ENCODE measurements around the gene IL22RA1. TPM values are rescaled to one million over a fixed set of nuclear protein-coding genes. Genes with fewer than 3 reads are reported as not detected.

Gene IL22RA1
- total and polyA plus RNA-seq, 7 donors = 0.16 to 18.5 (median 7.2) TPM; not detected in 2

DNA sequence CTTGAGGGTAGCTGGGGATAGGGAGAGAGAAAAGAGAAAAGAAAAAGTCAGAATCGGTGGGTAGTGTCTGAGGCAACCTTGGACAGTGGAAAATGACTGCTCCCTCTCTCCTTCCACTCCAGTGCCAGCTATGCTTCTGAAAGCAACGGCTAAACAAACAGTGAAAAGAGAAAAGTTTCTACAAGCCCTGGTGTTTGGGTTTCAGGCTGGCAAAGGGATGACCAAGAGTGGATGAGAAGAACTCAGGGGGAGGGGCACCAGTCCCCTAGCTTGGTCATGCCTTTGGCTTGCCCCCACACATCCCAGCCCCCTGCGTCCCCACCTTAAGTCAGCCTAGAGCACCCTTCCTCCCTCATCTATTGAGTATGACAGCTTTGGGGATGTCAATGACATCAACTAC lies 8.6 kb downstream of the IL22RA1 start:
- Histone ChIP-seq H3K27ac (no peak overlapping the region), H3K4me1 (no peaks in the 10 kb centered on the region), H3K9me3 (peaks cover 0 to 12% (median 4%) of the 10 kb centered on the region in 4 donors), H3K27me3 (no peaks in the 10 kb centered on the region), H3K36me3 (no peaks in the 10 kb centered on the region), H3K4me3 (no peak overlapping the region)
- TF ChIP-seq POLR2AphosphoS5 (IDR thresholded peaks at IDR 0.05) (no peak), POLR2A (IDR thresholded peaks at IDR 0.05) (no peak), EP300 (IDR thresholded peaks at IDR 0.05) (no peak)
- TF ChIP-seq, protein P1, sequence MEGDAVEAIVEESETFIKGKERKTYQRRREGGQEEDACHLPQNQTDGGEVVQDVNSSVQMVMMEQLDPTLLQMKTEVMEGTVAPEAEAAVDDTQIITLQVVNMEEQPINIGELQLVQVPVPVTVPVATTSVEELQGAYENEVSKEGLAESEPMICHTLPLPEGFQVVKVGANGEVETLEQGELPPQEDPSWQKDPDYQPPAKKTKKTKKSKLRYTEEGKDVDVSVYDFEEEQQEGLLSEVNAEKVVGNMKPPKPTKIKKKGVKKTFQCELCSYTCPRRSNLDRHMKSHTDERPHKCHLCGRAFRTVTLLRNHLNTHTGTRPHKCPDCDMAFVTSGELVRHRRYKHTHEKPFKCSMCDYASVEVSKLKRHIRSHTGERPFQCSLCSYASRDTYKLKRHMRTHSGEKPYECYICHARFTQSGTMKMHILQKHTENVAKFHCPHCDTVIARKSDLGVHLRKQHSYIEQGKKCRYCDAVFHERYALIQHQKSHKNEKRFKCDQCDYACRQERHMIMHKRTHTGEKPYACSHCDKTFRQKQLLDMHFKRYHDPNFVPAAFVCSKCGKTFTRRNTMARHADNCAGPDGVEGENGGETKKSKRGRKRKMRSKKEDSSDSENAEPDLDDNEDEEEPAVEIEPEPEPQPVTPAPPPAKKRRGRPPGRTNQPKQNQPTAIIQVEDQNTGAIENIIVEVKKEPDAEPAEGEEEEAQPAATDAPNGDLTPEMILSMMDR (IDR thresholded peaks at IDR 0.05) = no peak
- no peak for DNase-seq
- WGBS, 2 donors = 91 to 93% methylated on average over 3 of the region's 3 CpGs
- intact Hi-C loops (cut with DNase I) = no loop called here

GRCh38 chr1:24133819-24134218 lies 9.1 kb downstream of the IL22RA1 start:
- DNase-seq = no peak
- TF ChIP-seq EP300 (IDR thresholded peaks at IDR 0.05) (no peak), POLR2A (IDR thresholded peaks at IDR 0.05) (no peak), POLR2AphosphoS5 (IDR thresholded peaks at IDR 0.05) (no peak)
- TF ChIP-seq, protein P1 (IDR thresholded peaks at IDR 0.05) = no peak
- Histone ChIP-seq H3K27ac (no peak overlapping the region), H3K27me3 (no peaks in the 10 kb centered on the region), H3K9me3 (peaks cover 0 to 12% (median 4%) of the 10 kb centered on the region in 4 donors), H3K4me3 (no peak overlapping the region), H3K4me1 (no peaks in the 10 kb centered on the region), H3K36me3 (no peaks in the 10 kb centered on the region)
- WGBS, 2 donors = 96% methylated on average over 1 of the region's 1 CpG
- intact Hi-C loops (cut with DNase I) = no loop called here

DNA sequence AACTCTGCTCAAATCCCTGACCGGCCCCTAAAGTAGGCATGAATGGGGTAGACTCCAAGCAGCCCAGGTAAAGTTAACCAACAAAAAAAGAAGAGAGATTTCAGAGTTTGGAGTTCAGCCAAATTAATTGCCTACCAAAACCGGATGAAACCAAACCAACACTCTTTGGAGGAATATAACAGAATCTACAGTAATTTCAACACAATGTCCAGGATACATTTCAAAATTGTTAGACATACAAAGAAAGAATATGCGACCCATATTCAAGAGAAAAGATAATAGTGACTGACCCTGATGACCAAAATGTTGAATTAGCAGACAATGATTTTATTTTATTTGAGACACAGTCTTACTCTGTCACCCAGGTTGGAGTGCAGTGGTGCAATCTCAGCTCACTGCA lies 12.6 kb downstream of the IL22RA1 start:
- Histone ChIP-seq H3K9me3 (peaks cover 0 to 12% (median 4%) of the 10 kb centered on the region in 4 donors), H3K4me1 (no peaks in the 10 kb centered on the region), H3K27ac (no peak overlapping the region), H3K27me3 (no peaks in the 10 kb centered on the region), H3K36me3 (no peaks in the 10 kb centered on the region), H3K4me3 (no peak overlapping the region)
- no peak for DNase-seq
- no peak for TF ChIP-seq POLR2AphosphoS5 (IDR thresholded peaks at IDR 0.05)
- no peak for TF ChIP-seq EP300 (IDR thresholded peaks at IDR 0.05)
- TF ChIP-seq, protein P1 (IDR thresholded peaks at IDR 0.05) = no peak
- no peak for TF ChIP-seq POLR2A (IDR thresholded peaks at IDR 0.05)
- 90 to 91% methylated on average over 3 of the region's 3 CpGs for WGBS, 2 donors
- intact Hi-C loops (cut with DNase I) = no loop called here

DNA sequence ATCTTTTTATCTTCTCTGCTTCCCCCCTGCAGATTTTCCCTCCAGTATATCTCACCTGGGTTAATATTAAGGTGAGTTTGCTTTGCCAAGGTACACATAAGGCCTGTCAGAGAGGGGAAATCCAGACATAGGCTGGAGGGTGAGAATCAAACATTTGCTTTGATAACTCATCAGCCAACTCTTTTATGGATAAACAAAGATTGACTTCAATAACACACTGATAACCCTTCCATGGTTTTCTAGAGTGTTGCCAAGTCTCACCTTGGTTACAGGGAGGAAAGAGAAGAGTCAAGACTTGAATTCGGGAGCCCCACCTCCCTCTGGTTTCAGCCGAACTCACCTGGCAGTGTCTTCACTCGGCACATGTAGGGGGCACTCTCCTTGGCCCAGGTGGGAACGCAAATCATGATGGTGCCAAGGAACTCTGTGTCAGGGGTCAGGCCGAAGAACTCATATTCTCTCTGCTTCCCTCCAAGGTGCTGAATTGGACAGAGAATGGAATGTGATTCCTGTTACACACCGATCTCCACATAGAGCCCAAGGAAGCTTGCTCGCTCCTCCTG lies 15.1 kb downstream of the IL22RA1 start:
- intact Hi-C loops (cut with DNase I) = no loop called here

More for the DNA sequence above, 15.1 kb downstream of the IL22RA1 start:
- Histone ChIP-seq H3K27ac (no peak overlapping the region), H3K27me3 (no peaks in the 10 kb centered on the region), H3K9me3 (peaks cover 0 to 12% (median 4%) of the 10 kb centered on the region in 4 donors), H3K36me3 (no peaks in the 10 kb centered on the region), H3K4me3 (no peak overlapping the region), H3K4me1 (no peaks in the 10 kb centered on the region)
- TF ChIP-seq EP300 (IDR thresholded peaks at IDR 0.05) (no peak), POLR2A (IDR thresholded peaks at IDR 0.05) (no peak), POLR2AphosphoS5 (IDR thresholded peaks at IDR 0.05) (no peak)
- TF ChIP-seq, protein P1 (IDR thresholded peaks at IDR 0.05) = no peak
- 43 to 72% methylated on average over 7 of the region's 7 CpGs for WGBS, 2 donors
- DNase-seq = no peak
